WTC11 (cell line): Measurements from ENCODE around the gene PEAR1. TPM values are rescaled to one million over a fixed set of nuclear protein-coding genes. Genes with fewer than 3 reads are reported as not detected.

Experiments
- ATAC-seq: fragments of 200-7000 bp; cut with Tn5 transposase; 2 replicates; pipeline ENCODE4 v1.10.0; 2021; ENCODE audit warnings: mild to moderate bottlenecking, moderate library complexity
- CTCF ChIA-PET: fragments of 300-600 bp; sonication (Branson Sonifier 250); formaldehyde crosslinking; loops from one replicate; lab custom pipeline; 2021; ENCODE audit warnings: antibody characterized with exemption; lab: Charles Lee
- POLR2A ChIA-PET: fragments of 350-600 bp; sonication (Branson Sonifier 250); formaldehyde crosslinking; loops from one replicate; lab custom pipeline; 2021; ENCODE audit warnings: antibody characterized with exemption; lab: Charles Lee
- DNase-seq: peaks from one replicate; pipeline ENCODE4 v3.0.0; 2021; ENCODE audit warnings: low spot score
- H3K27ac Mint-ChIP-seq: 2 replicates; pipeline ENCODE4 v1.8.0; 2021; ENCODE audit warnings: mixed read lengths
- H3K27me3 Mint-ChIP-seq: 2 replicates; pipeline ENCODE4 v1.8.0; 2021; ENCODE audit warnings: low read depth, mild to moderate bottlenecking, moderate library complexity, mixed read lengths
- H3K36me3 Mint-ChIP-seq: 2 replicates; pipeline ENCODE4 v1.8.0; 2021; ENCODE audit warnings: mixed read lengths
- H3K4me1 Mint-ChIP-seq: 2 replicates; pipeline ENCODE4 v1.8.0; 2022; ENCODE audit warnings: mixed read lengths
- H3K4me3 Mint-ChIP-seq: 2 replicates; pipeline ENCODE4 v1.8.0; 2021; ENCODE audit warnings: mild to moderate bottlenecking, moderate library complexity, mixed read lengths
- H3K9me3 Mint-ChIP-seq: 2 replicates; pipeline ENCODE4 v1.8.0; 2021; ENCODE audit warnings: mixed read lengths
- ATF3 ChIP-seq: sonication (generic); formaldehyde crosslinking; conservative IDR thresholded peaks from 2 replicates; pipeline ENCODE4 v1.8.1; 2022; ENCODE audit warnings: mild to moderate bottlenecking, missing genetic modification reagents
- GRHL2 ChIP-seq: fragments of 250-450 bp; sonication (Bioruptor Pico); IDR thresholded peaks from 2 replicates; pipeline ENCODE4 v1.8.0; 2022; ENCODE audit warnings: mild to moderate bottlenecking, moderate library complexity; ENCODE audit not compliant: insufficient replicate concordance, severe bottlenecking
- GTF2I ChIP-seq: fragments of 250-450 bp; sonication (Bioruptor Pico); conservative IDR thresholded peaks from 2 replicates; pipeline ENCODE4 v1.4.0; 2021; ENCODE audit warnings: mild to moderate bottlenecking
- NR2C2 ChIP-seq: sonication (generic); formaldehyde crosslinking; IDR thresholded peaks from 2 replicates; pipeline ENCODE4 v1.8.0; 2022; ENCODE audit warnings: mild to moderate bottlenecking, missing genetic modification reagents
- PRDM15 ChIP-seq: sonication (generic); formaldehyde crosslinking; IDR thresholded peaks from 2 replicates; pipeline ENCODE4 v1.8.0; 2022; ENCODE audit warnings: missing genetic modification reagents
- RELA ChIP-seq: sonication (generic); formaldehyde crosslinking; IDR thresholded peaks from 2 replicates; pipeline ENCODE4 v1.8.1; 2022; ENCODE audit warnings: missing genetic modification reagents, mild to moderate bottlenecking, borderline replicate concordance
- SMAD3 ChIP-seq: sonication (generic); formaldehyde crosslinking; IDR thresholded peaks from 2 replicates; pipeline ENCODE4 v1.8.0; 2022; ENCODE audit warnings: missing genetic modification reagents, mild to moderate bottlenecking, borderline replicate concordance
- TCF7 ChIP-seq: sonication (generic); formaldehyde crosslinking; IDR thresholded peaks from 2 replicates; pipeline ENCODE4 v1.8.0; 2022; ENCODE audit warnings: mild to moderate bottlenecking, low read depth, missing genetic modification reagents, moderate library complexity
- TEAD1 ChIP-seq: sonication (generic); formaldehyde crosslinking; IDR thresholded peaks from 2 replicates; pipeline ENCODE4 v1.8.0; 2022; ENCODE audit warnings: mild to moderate bottlenecking, missing genetic modification reagents
- TEAD4 ChIP-seq: sonication (generic); formaldehyde crosslinking; IDR thresholded peaks from 2 replicates; pipeline ENCODE4 v1.8.0; 2022; ENCODE audit warnings: mild to moderate bottlenecking, missing genetic modification reagents
- USF1 ChIP-seq: sonication (generic); formaldehyde crosslinking; IDR thresholded peaks from 2 replicates; pipeline ENCODE4 v1.8.0; 2022; ENCODE audit warnings: mild to moderate bottlenecking, missing genetic modification reagents
- ZBTB43 ChIP-seq: sonication (generic); formaldehyde crosslinking; IDR thresholded peaks from 2 replicates; pipeline ENCODE4 v1.8.1; 2023; ENCODE audit warnings: mild to moderate bottlenecking, missing genetic modification reagents
- ZNF219 ChIP-seq: sonication (generic); formaldehyde crosslinking; IDR thresholded peaks from 2 replicates; pipeline ENCODE4 v1.8.0; 2023; ENCODE audit warnings: missing genetic modification reagents, mild to moderate bottlenecking, borderline replicate concordance
- ZNF512 ChIP-seq: sonication (generic); formaldehyde crosslinking; IDR thresholded peaks from 2 replicates; pipeline ENCODE4 v1.8.1; 2022; ENCODE audit warnings: missing genetic modification reagents, borderline replicate concordance
- ZNF532 ChIP-seq: fragments of 250-450 bp; sonication (Bioruptor Pico); IDR thresholded peaks from 2 replicates; pipeline ENCODE4 v1.9.0; 2021; ENCODE audit warnings: mild to moderate bottlenecking, borderline replicate concordance
- total RNA-seq: library from RNA; stranded (reverse); gene quantifications from 3 replicates; pipeline ENCODE4 v1.2.3, GENCODE V29; 2021

Gene PEAR1
- total RNA-seq, 1 experiment from 2014 or later, result 1.6 TPM

- TF ChIP-seq ZNF512 (CRISPR knock-in tag) (no peak), ATF3 (no peak), ZBTB43 (CRISPR knock-in tag) (no peak)
Measured at GRCh38 chr1:156884560-156885184, 8.8 kb upstream of the PEAR1 start (continued).

- ATAC-seq (no peak), DNase-seq (no peak)
- ChIA-PET CTCF (interaction anchor here (0.7 to 13.3 kb wide), 13 partner anchors 9 to 261 kb away, joined by 3 to 211 read pairs (median 12); partner anchors contain the start of genes INSRR, LRRC71 and NTRK1), POLR2A (interaction anchor here (0.8 kb wide), 1 partner anchor 37 kb away, joined by 3 read pairs; no protein-coding TSS in a partner anchor)
- peaks cover 41% of the 10 kb centered on the region for H3K27me3 Mint-ChIP-seq
- no peak for TF ChIP-seq RELA
- H3K27ac Mint-ChIP-seq, result no peak overlapping the region
- no peaks in the 10 kb centered on the region for H3K36me3 Mint-ChIP-seq
- no peaks in the 10 kb centered on the region for H3K9me3 Mint-ChIP-seq
- no peak overlapping the region for H3K4me3 Mint-ChIP-seq
- H3K4me1 Mint-ChIP-seq, result peaks cover 30% of the 10 kb centered on the region
Measured at GRCh38 chr1:156885314-156885713, 8.2 kb upstream of the PEAR1 start.

- H3K27ac Mint-ChIP-seq, result no peak overlapping the region
- TF ChIP-seq TEAD4 (no peak), GTF2I (CRISPR knock-in tag) (0 out of 2 replicates have a peak, but pooled peaks have one; percentile 20), TEAD1 (CRISPR knock-in tag) (no peak)
- ChIA-PET POLR2A (no interaction called here), CTCF (interaction anchor here (0.8 to 13.3 kb wide), 11 partner anchors 10 to 195 kb away, joined by 3 to 211 read pairs (median 13); partner anchors contain the start of genes INSRR, LRRC71, NTRK1 and PRCC)
- no peak overlapping the region for H3K4me3 Mint-ChIP-seq
- H3K4me1 Mint-ChIP-seq, result peaks cover 30% of the 10 kb centered on the region
- DNase-seq (no peak), ATAC-seq (no peak)
- H3K36me3 Mint-ChIP-seq, result no peaks in the 10 kb centered on the region
- H3K27me3 Mint-ChIP-seq, result peaks cover 47% of the 10 kb centered on the region
- H3K9me3 Mint-ChIP-seq, result no peaks in the 10 kb centered on the region
Measured at GRCh38 chr1:156885880-156886355, 7.6 kb upstream of the PEAR1 start.

GRCh38 chr1:156886583-156887281, 6.8 kb upstream of the PEAR1 start:
- DNase-seq, result no peak
- ChIA-PET POLR2A (interaction anchor here (0.7 kb wide), 1 partner anchor 158 kb away, joined by 3 read pairs; the partner anchor contains the start of genes ISG20L2 and METTL25B), CTCF (interaction anchor here (0.5 to 13.3 kb wide), 20 partner anchors 10 to 260 kb away, joined by 3 to 211 read pairs (median 6); partner anchors contain the start of genes INSRR, ISG20L2, LRRC71 and METTL25B)
- peaks cover 32% of the 10 kb centered on the region for H3K4me1 Mint-ChIP-seq
- H3K27ac Mint-ChIP-seq, result no peak overlapping the region
- H3K36me3 Mint-ChIP-seq, result no peaks in the 10 kb centered on the region
- H3K27me3 Mint-ChIP-seq, result peaks cover 55% of the 10 kb centered on the region
- peak overlapping the region; percentile 33 for H3K4me3 Mint-ChIP-seq
- no peak for ATAC-seq
- H3K9me3 Mint-ChIP-seq, result no peaks in the 10 kb centered on the region
- TF ChIP-seq NR2C2 (CRISPR knock-in tag) (no peak), TCF7 (CRISPR knock-in tag) (no peak), USF1 (CRISPR knock-in tag) (no peak), PRDM15 (no peak), TEAD1 (CRISPR knock-in tag) (no peak), GRHL2 (CRISPR knock-in tag) (no peak), ZNF532 (no peak), SMAD3 (no peak), ZNF219 (CRISPR knock-in tag) (no peak)
